Astrocyte of the cerebellum (primary cell): ENCODE measurements around the gene ZDHHC14.
"Not testable (repeated sequence)": the region's sequence is repeated elsewhere in the genome, so short reads cannot be mapped to it uniquely, and the experiment has no call there.

Experiments
- DNase-seq: peaks from one replicate; pipeline ENCODE4 v3.0.0-alpha.2; 2011; ENCODE audit warnings: low read depth
- H3K4me3 ChIP-seq: 2 replicates; pipeline ENCODE4 v1.5.1; 2011; ENCODE audit warnings: mild to moderate bottlenecking, low read depth, low read length, moderate library complexity
- CTCF ChIP-seq: IDR thresholded peaks from 2 replicates; pipeline ENCODE4 v1.5.1; 2012; ENCODE audit warnings: low read length, low read depth, moderate library complexity, mild to moderate bottlenecking; ENCODE audit errors: missing control alignments
- in situ Hi-C: cut with HindIII; loops from 2 replicates; pipeline ENCODE4 v1.10.0; 2017; ENCODE audit warnings: low sequenced_read_pairs

The ZDHHC14 gene

GRCh38 chr6:157716251-157716995 is 335.4 kb downstream of the ZDHHC14 start:
- no peak for TF ChIP-seq CTCF
- DNase-seq = no peak
- no peak overlapping the region for H3K4me3 ChIP-seq
- in situ Hi-C loops = no loop called here

- in situ Hi-C loops = no loop called here
- DNase-seq = no peak
These were observed 336.4 kb downstream of the ZDHHC14 start for GRCh38 chr6:157717340-157717748.

GRCh38 chr6:157718503-157719187 is 337.7 kb downstream of the ZDHHC14 start:
- DNase-seq = no peak
- in situ Hi-C loops = no loop called here
- no peak for TF ChIP-seq CTCF
- no peak overlapping the region for H3K4me3 ChIP-seq

More at GRCh38 chr6:157717340-157717748, 336.4 kb downstream of the ZDHHC14 start:
- H3K4me3 ChIP-seq = no peak overlapping the region
- TF ChIP-seq CTCF = no peak

GRCh38 chr6:157720964-157721363 is 340.0 kb downstream of the ZDHHC14 start:
- DNase-seq, H3K4me3 ChIP-seq, in situ Hi-C loops: not testable (repeated sequence)

- no peak for TF ChIP-seq CTCF
- in situ Hi-C loops = no loop called here
- no peak for DNase-seq
- H3K4me3 ChIP-seq = no peak overlapping the region
These were observed 340.4 kb downstream of the ZDHHC14 start for GRCh38 chr6:157721426-157721825.

- H3K4me3 ChIP-seq = no peak overlapping the region
- no peak for TF ChIP-seq CTCF
- DNase-seq = no peak
- in situ Hi-C loops = no loop called here
These were observed 340.8 kb downstream of the ZDHHC14 start for GRCh38 chr6:157721830-157722229.

- in situ Hi-C loops = no loop called here
- no peak for TF ChIP-seq CTCF
- no peak for DNase-seq
- H3K4me3 ChIP-seq = no peak overlapping the region
These were observed 342.4 kb downstream of the ZDHHC14 start for GRCh38 chr6:157723376-157723775.
